ENCODE results near the gene VIM.

GRCh38 chr10:17262502-17262901, 34.5 kb downstream of the VIM start:
- TF ChIP-seq, protein P1, sequence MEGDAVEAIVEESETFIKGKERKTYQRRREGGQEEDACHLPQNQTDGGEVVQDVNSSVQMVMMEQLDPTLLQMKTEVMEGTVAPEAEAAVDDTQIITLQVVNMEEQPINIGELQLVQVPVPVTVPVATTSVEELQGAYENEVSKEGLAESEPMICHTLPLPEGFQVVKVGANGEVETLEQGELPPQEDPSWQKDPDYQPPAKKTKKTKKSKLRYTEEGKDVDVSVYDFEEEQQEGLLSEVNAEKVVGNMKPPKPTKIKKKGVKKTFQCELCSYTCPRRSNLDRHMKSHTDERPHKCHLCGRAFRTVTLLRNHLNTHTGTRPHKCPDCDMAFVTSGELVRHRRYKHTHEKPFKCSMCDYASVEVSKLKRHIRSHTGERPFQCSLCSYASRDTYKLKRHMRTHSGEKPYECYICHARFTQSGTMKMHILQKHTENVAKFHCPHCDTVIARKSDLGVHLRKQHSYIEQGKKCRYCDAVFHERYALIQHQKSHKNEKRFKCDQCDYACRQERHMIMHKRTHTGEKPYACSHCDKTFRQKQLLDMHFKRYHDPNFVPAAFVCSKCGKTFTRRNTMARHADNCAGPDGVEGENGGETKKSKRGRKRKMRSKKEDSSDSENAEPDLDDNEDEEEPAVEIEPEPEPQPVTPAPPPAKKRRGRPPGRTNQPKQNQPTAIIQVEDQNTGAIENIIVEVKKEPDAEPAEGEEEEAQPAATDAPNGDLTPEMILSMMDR (IDR thresholded peaks at IDR 0.05; ENCODE audit: poor library complexity), result no peak
- TF ChIP-seq EZH2phosphoT487 (IDR thresholded peaks at IDR 0.05; ENCODE audit: low read depth, severe bottlenecking, unreplicated experiment) (no peak), EZH2 (IDR thresholded peaks at IDR 0.05; ENCODE audit: borderline replicate concordance) (no peak)
